K562 (cell line): Measurements from ENCODE around the gene ADIPOR2. TPM values are rescaled to one million over a fixed set of nuclear protein-coding genes. Genes with fewer than 3 reads are reported as not detected.

ENCODE experiments used
- ATAC-seq: fragments of 200-7000 bp; cut with Tn5 transposase; 3 replicates; pipeline ENCODE4 v1.9.1; 2020; ENCODE audit warnings: moderate library complexity
- BruUV-seq: library from RNA; stranded (reverse); fragments of 400-500 nt; replicated peaks from 2 replicates; lab custom pipeline; 2021; lab: Mats Ljungman, UMichigan
- CTCF ChIA-PET: fragments of 300-600 bp; formaldehyde crosslinking; extraction: SDS; loops from one replicate; lab custom pipeline; 2021; ENCODE audit warnings: low intra/inter-chr PET ratio; lab: Yijun Ruan, JAX
- POLR2A ChIA-PET: fragments of 300-600, 350-650 bp; sonication (Branson Sonifier 250); formaldehyde crosslinking; extraction: SDS; loops from one replicate; lab custom pipeline; 2021; ENCODE audit warnings: antibody characterized with exemption, inconsistent platforms; lab: Yijun Ruan, JAX
- DNase-seq, 4 experiments: peaks; one replicate each; pipeline versions ENCODE4 v3.0.0 to v3.0.0-alpha.2; 2011 to 2018; ENCODE audit warnings: low spot score in 3 of 4, mixed read lengths in 3 of 4; ENCODE audit errors: extremely low read depth in 1 of 4
- FAIRE-seq: peaks from 2 replicates; lab custom pipeline; 2011; peaks lifted over from hg19 to GRCh38; lab: Jason Lieb, UNC
- H2AFZ ChIP-seq: 2 replicates; pipeline ENCODE4 v1.6.0; 2011; ENCODE audit warnings: low read depth, low read length, control low read depth, inconsistent platforms
- H3K27ac ChIP-seq: fragments of 200-600 bp; 3 replicates; pipeline ENCODE4 v1.8.0; 2011; ENCODE audit warnings: low read depth, mild to moderate bottlenecking, control low read depth, inconsistent platforms, low read length, moderate library complexity, mixed read lengths; ENCODE audit errors: extremely low read depth
- H3K27me3 ChIP-seq, 2 experiments: fragments of 300-600 bp in 1 of 2; 2 replicates in 1 of 2; 3 replicates in 1 of 2; pipeline versions ENCODE4 v1.6.0 to v1.8.0; 2011; ENCODE audit warnings: inconsistent platforms in 2 of 2, low read length in 2 of 2, mild to moderate bottlenecking in 1 of 2, mixed read lengths in 1 of 2, moderate library complexity in 1 of 2; ENCODE audit not compliant: control insufficient read depth in 2 of 2, insufficient read depth in 2 of 2
- H3K36me3 ChIP-seq: fragments of 300-600 bp; 3 replicates; pipeline ENCODE4 v1.8.0; 2011; ENCODE audit warnings: mild to moderate bottlenecking, low read length, inconsistent platforms; ENCODE audit not compliant: control insufficient read depth, insufficient read depth
- H3K4me1 ChIP-seq, 2 experiments: fragments of 200-600 bp in 1 of 2; replicated peaks in 1 of 2; 2 replicates in 1 of 2; 3 replicates in 1 of 2; pipeline versions ENCODE4 v1.5.1 to v1.8.0; 2011; ENCODE audit warnings: inconsistent platforms in 2 of 2, low read length in 2 of 2, mild to moderate bottlenecking in 1 of 2, mixed read lengths in 1 of 2, moderate library complexity in 1 of 2; ENCODE audit not compliant: control insufficient read depth in 2 of 2, insufficient read depth in 2 of 2
- H3K4me2 ChIP-seq: 2 replicates; pipeline ENCODE4 v1.6.1; 2011; ENCODE audit warnings: low read length, control low read depth, inconsistent platforms, mixed read lengths; ENCODE audit not compliant: insufficient read depth
- H3K4me3 ChIP-seq: fragments of 200-600 bp; sonication (generic), shearing (Covaris generic); 2 replicates; pipeline ENCODE4 v1.5.1; 2016; ENCODE audit warnings: control low read depth, inconsistent platforms
- H3K79me2 ChIP-seq: fragments of 200-600 bp; 3 replicates; pipeline ENCODE4 v1.8.0; 2011; ENCODE audit warnings: low read length, inconsistent platforms; ENCODE audit not compliant: control insufficient read depth, insufficient read depth
- H3K9ac ChIP-seq, 2 experiments: 2 replicates each; pipeline versions ENCODE4 v1.6.0 to v1.6.1; 2011; ENCODE audit warnings: low read depth in 2 of 2, low read length in 2 of 2, control low read depth in 1 of 2, inconsistent platforms in 1 of 2, mild to moderate bottlenecking in 1 of 2, mixed read lengths in 1 of 2; ENCODE audit not compliant: insufficient read depth in 1 of 2
- H3K9me1 ChIP-seq: one replicate; pipeline ENCODE4 v1.6.0; 2011; ENCODE audit warnings: inconsistent platforms, mild to moderate bottlenecking, low read length, moderate library complexity; ENCODE audit not compliant: control insufficient read depth, insufficient read depth
- H3K9me3 ChIP-seq: replicated peaks from 2 replicates; pipeline ENCODE4 v1.5.1; 2011; ENCODE audit warnings: low read depth, low read length, inconsistent platforms; ENCODE audit not compliant: control insufficient read depth, insufficient read depth
- H4K20me1 ChIP-seq: replicated peaks from 2 replicates; pipeline ENCODE4 v1.6.1; 2011; ENCODE audit warnings: low read length, inconsistent platforms, mixed read lengths; ENCODE audit not compliant: control insufficient read depth, insufficient read depth
- CREB3L1 ChIP-seq: fragments of 450-650 bp; IDR thresholded peaks from 2 replicates; pipeline ENCODE4 v1.6.1; 2014; ENCODE audit warnings: low read depth, mild to moderate bottlenecking, moderate library complexity, borderline replicate concordance
- ETV1 ChIP-seq: fragments of 450-650 bp; conservative IDR thresholded peaks from 2 replicates; pipeline ENCODE4 v1.6.1; 2016; ENCODE audit warnings: missing genetic modification characterization, control low read depth, low read depth, missing compliant biosample characterization
- GTF2A2 ChIP-seq: IDR thresholded peaks from 2 replicates; pipeline ENCODE4 v1.6.1; 2016; ENCODE audit warnings: mild to moderate bottlenecking, missing genetic modification characterization, missing compliant biosample characterization
- HOMEZ ChIP-seq: fragments of 250-450 bp; sonication (Bioruptor Pico); IDR thresholded peaks from 2 replicates; pipeline ENCODE4 v1.4.0; 2020; ENCODE audit warnings: mild to moderate bottlenecking, moderate library complexity
- MYNN ChIP-seq, 2 experiments: sonication (generic); formaldehyde crosslinking in 1 of 2; IDR thresholded peaks; 2 replicates each; pipeline versions ENCODE4 v1.5.0 to v1.6.1; 2016 to 2020; ENCODE audit warnings: antibody characterized with exemption in 1 of 2, missing genetic modification reagents in 1 of 2
- NR4A1 ChIP-seq, 2 experiments: fragments of 250-450 bp in 1 of 2; fragments of 450-650 bp in 1 of 2; sonication (Bioruptor Pico) in 1 of 2; IDR thresholded peaks; 2 replicates each; pipeline versions ENCODE4 v1.4.0 to v1.6.1; 2016 to 2020; ENCODE audit warnings: mild to moderate bottlenecking in 2 of 2, missing compliant biosample characterization in 1 of 2, missing genetic modification characterization in 1 of 2, moderate library complexity in 1 of 2
- SMARCA4 ChIP-seq: fragments of 450-650 bp; IDR thresholded peaks from 2 replicates; pipeline ENCODE4 v1.6.1; 2016
- SMARCC2 ChIP-seq: fragments of 450-650 bp; IDR thresholded peaks from 2 replicates; pipeline ENCODE4 v1.6.1; 2017; ENCODE audit warnings: antibody characterized with exemption, moderate library complexity, mild to moderate bottlenecking, low read depth
- SPI1 ChIP-seq: IDR thresholded peaks from 2 replicates; pipeline ENCODE4 v1.6.1; 2011; ENCODE audit warnings: low read depth, low read length, control low read depth, borderline replicate concordance
- ZNF695 ChIP-seq: fragments of 450-650 bp; formaldehyde crosslinking; IDR thresholded peaks from 2 replicates; pipeline ENCODE4 v1.4.0; 2020; ENCODE audit warnings: mild to moderate bottlenecking, moderate library complexity
- WGBS: fragments of 100-300 bp; shearing (Covaris generic); methylation state at CpG from one replicate; pipeline ENCODE4 v1.1.6; 2016; ENCODE audit warnings: low coverage, mixed read lengths; ENCODE audit not compliant: insufficient coverage; ENCODE audit errors: missing lambda C conversion rate; 5-methylcytosine and 5-hydroxymethylcytosine counted together
- in situ Hi-C: fragments of 300-500 bp; cut with MboI; formaldehyde crosslinking; loops from 4 replicates; pipeline ENCODE4 v1.15.0; 2018; ENCODE audit warnings: inconsistent platforms, mixed read lengths
- intact Hi-C: fragments of 100-400 bp; cut with micrococcal nuclease; formaldehyde crosslinking; loops from 2 replicates; pipeline ENCODE4 v1.14.2; 2022
- polyA plus RNA-seq, 8 experiments: library from polyadenylated mRNA; depleted of rRNA in 4 of 8; stranded (reverse) in 5 of 8; unstranded in 3 of 8; fragments of >200 nt; fragmentation: Nextera tagmentation in 2 of 8; fragmentation: Illumina TruSeq in 1 of 8; extraction: Ambion mirVana in 2 of 8; extraction: Trizol in 1 of 8; gene quantifications; 2 replicates each; pipeline versions ENCODE4 v1.2.1 to v1.2.3, GENCODE V29; 2011 to 2014; ENCODE audit warnings: inconsistent platforms in 1 of 8, missing spikeins in 1 of 8
- total RNA-seq, 7 experiments: library from RNA; depleted of rRNA in 6 of 7; stranded (reverse); fragments of >200 nt in 6 of 7; fragmentation: Illumina TruSeq in 2 of 7; extraction: Trizol in 2 of 7; gene quantifications; 2 replicates each; pipeline versions ENCODE4 v1.2.1 to v1.2.3, GENCODE V29; 2011 to 2021; ENCODE audit warnings: low replicate concordance in 1 of 7

The ADIPOR2 gene
- total and polyA plus RNA-seq, 9 of the 15 experiments (the other 6 are each of a cell fraction or from before 2014, with no cell fraction given) = 10.9 to 63.5 (median 46.0) TPM

DNA sequence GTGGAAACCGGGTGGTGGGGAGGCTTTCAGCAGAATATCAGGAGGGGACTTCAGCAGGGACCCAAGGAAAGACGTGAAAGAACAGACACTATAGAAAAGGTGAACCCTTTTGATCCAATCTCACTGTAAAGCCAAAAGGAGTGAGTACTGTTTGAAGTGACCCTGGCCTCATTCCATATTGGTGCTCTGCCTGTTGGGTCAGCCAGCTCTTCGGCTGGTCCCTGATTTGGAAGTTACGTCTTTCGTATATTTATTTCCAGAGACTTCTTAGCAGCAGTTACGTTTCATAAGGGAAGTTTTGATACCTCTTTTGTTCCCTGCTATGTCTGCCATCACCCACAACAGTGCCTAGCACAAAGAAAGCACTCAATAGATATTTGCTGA lies 39.9 kb upstream of the ADIPOR2 start:
- Histone ChIP-seq H3K79me2 (no peaks in the 10 kb centered on the region), H3K4me1 (peaks cover 17 to 39% of the 10 kb centered on the region in 2 experiments), H3K27me3 (no peaks in the 10 kb centered on the region), H4K20me1 (no peaks in the 10 kb centered on the region), H2AFZ (no peak overlapping the region), H3K4me3 (no peak overlapping the region), H3K27ac (no peak overlapping the region), H3K36me3 (no peaks in the 10 kb centered on the region), H3K9ac (no peak overlapping the region; a peak in 1 of 4 replicates), H3K9me1 (no peaks in the 10 kb centered on the region), H3K9me3 (no peaks in the 10 kb centered on the region), H3K4me2 (no peak overlapping the region)
- intact Hi-C loops (loop anchor here (5.0 kb wide), 2 partner anchors 61 to 291 kb away; no protein-coding TSS in a partner anchor), in situ Hi-C loops (loop anchor here (5.0 kb wide), 1 partner anchor 286 kb away; no protein-coding TSS in a partner anchor)
- no TSS peak for BruUV-seq
- WGBS = 59% methylated on average over 6 of the region's 6 CpGs
- ATAC-seq = no peak
- DNase-seq = no peak
- ChIA-PET POLR2A (interaction anchor here (0.6 to 3.3 kb wide), 2 partner anchors 11 to 140 kb away, joined by 3 to 9 read pairs; no protein-coding TSS in a partner anchor), CTCF (interaction anchor here (5.0 kb wide), 1 partner anchor 140 kb away, joined by 44 read pairs; no protein-coding TSS in a partner anchor)
- no peak for FAIRE-seq
- TF ChIP-seq HOMEZ (CRISPR knock-in tag) (no peak), SMARCA4 (no peak), ETV1 (tag) (no peak), SMARCC2 (no peak), GTF2A2 (tag) (no peak), ZNF695 (CRISPR knock-in tag) (no peak), SPI1 (no peak), CREB3L1 (no peak), MYNN (IDR thresholded peaks at IDR 0.05) (no peak), MYNN (CRISPR knock-in tag; IDR thresholded peaks at IDR 0.05) (no peak), NR4A1 (CRISPR knock-in tag; IDR thresholded peaks at IDR 0.05) (no peak), NR4A1 (tag; IDR thresholded peaks at IDR 0.05) (no peak)
